Right lobe of liver (tissue), 4 donors: ENCODE data around the gene OBSL1.

Experiments used
- CTCF ChIP-seq, 4 donors: fragments of 200-600 bp in 3 of 4; fragments of 450-650 bp in 1 of 4; IDR thresholded peaks; one replicate each; pipeline versions ENCODE4 v1.5.1 to v1.8.0; 2016 to 2022; ENCODE audit warnings: antibody characterized with exemption in 4 of 4, mild to moderate bottlenecking in 2 of 4
- POLR2A ChIP-seq: fragments of 450-650 bp; IDR thresholded peaks from one replicate; pipeline ENCODE4 v1.6.1; 2017; ENCODE audit warnings: antibody characterized with exemption, mild to moderate bottlenecking
- donor health status: DM: no; HTN: no; CAD: no.
- donor health status: DM: no; HTN: no; CAD: no.
- donor health status: DM: no; HTN: yes; CAD: no.

DNA sequence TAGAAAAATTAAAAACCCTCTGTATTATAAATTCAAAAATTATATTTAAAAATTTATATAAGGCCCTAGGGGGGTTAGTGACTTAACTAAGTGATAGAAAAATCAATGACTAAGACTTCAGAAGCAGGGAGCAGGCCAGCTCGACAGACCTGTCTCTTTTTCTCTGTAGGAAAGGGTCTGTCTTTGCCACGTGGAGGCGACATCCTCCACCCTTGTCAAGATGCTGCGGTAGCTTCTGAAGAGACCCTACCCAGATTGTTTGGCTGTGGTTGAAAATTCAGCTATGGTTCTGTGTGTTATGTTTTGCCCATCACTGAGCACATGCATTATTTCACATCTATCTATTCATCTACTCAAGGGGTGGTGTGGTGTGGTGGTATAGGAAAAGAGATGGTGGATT lies 47.9 kb upstream of the OBSL1 start:
- TF ChIP-seq CTCF (IDR thresholded peaks at IDR 0.05), result no peak
- no peak for TF ChIP-seq POLR2A
